HG02852 (cell line): ENCODE measurements around the gene CCSER1.
"Not testable (repeated sequence)": the region's sequence is repeated elsewhere in the genome, so short reads cannot be mapped to it uniquely, and the experiment has no call there.

Source experiments
- ATAC-seq: cut with Tn5 transposase; IDR thresholded peaks from one replicate; pipeline ENCODE4 v1.9.1; 2021; ENCODE audit warnings: mild to moderate bottlenecking, moderate library complexity; ENCODE audit not compliant: unreplicated experiment

The CCSER1 gene

GRCh38 chr4:91447168-91447567 is 1320.0 kb downstream of the CCSER1 start:
- no peak for ATAC-seq

GRCh38 chr4:91448668-91449330 is 1321.6 kb downstream of the CCSER1 start:
- no peak for ATAC-seq

DNA sequence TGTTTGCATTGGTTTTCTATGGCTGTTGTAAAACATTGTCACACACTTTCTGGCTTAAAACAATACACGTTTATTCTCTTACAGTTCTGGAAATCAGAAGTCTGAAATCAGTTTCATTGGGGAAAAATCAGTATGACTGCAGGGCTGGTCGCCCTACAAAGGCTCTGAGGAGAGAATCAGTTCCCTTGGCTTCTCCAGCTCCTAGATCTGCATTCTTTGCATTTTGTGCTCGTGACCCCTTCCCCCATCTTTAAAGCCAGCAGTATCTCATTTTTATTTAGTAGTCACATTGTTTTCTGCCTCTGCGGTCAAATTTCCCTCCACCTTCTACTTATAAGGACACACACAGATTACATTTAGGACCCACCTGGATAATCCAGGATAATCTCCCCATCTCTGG is 1326.9 kb downstream of the CCSER1 start:
- no peak for ATAC-seq

GRCh38 chr4:91462566-91462965 is 1335.4 kb downstream of the CCSER1 start:
- not testable (repeated sequence) for ATAC-seq

DNA sequence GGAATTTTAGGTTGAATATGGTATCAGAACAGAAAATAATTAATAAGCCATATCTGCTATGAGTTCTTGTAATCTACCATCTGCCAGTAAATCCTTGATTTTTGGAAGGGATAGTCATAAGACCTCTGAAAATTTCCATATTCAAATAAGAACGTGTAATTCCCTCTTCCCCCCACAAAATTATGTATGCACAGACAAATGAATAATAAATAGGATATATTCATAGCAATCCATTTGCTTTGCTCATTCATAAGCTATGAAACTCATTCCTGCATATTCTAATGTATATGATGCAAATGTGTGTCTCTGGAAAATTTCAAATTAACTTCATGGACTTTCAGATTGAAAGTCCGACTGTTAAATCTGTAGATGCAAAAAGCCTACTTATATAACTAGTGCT is 1343.5 kb downstream of the CCSER1 start:
- ATAC-seq: no peak

GRCh38 chr4:91471280-91471679 is 1344.1 kb downstream of the CCSER1 start:
- ATAC-seq: no peak

DNA sequence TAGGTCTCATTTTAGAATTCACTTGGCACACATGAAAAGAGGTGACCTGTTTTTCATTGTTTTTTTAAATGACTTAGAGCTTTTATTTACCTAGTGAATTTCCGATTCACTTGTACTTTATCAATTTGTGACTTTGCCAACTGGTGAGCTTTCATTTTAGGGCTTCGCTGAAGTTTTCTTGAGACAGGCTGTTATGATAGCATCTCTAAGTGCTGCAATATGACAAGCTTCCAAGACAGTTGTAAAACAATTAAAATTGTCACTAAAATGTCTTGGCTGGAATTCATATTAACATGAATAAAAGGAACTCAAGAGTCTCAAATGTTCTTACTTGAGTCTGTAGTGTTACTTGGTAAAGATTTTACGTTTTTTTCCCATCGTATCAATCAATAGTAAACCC is 1344.9 kb downstream of the CCSER1 start:
- no peak for ATAC-seq

DNA sequence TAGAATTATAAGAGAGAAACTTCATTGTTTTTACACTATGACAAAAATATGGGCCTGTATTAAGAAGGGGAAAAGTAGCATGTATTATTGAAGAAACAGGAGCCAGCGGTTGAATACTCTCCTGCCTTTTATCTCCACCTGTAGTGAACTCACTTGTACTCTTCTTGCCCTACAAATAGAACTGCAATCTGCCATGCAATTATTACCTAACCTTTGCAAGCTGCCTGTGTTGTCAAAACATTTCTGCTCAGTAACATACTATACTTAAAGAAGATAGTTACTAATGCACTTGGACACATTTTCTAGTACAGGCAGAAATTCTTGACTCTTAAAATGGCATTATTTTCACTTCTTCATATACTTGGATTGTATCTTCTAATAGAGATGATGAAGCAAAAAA is 1358.2 kb downstream of the CCSER1 start:
- no peak for ATAC-seq

- ATAC-seq: no peak
These were observed 1361.8 kb downstream of the CCSER1 start for GRCh38 chr4:91488946-91489345.

- ATAC-seq: peak; percentile 52
These were observed 1370.7 kb downstream of the CCSER1 start for GRCh38 chr4:91497892-91498291.

DNA sequence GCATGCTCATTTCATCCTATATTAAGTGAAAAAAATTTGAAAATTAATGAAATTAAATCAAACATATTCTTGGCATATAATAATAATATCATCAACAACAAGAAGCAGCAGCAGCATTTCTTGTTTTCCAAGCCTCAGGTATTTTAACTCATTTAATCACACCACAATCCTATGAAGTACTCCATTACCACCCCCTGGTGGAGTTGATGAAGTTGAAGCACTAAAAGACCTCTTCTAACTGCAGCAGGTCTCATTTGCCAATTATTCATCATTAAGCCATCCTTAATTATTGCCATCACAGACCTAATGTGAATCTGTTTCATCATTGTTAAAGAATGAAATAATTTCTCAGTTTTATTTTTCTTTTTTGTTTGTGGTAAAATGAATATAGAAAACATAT is 1375.2 kb downstream of the CCSER1 start:
- no peak for ATAC-seq

GRCh38 chr4:91513326-91513725 is 1386.1 kb downstream of the CCSER1 start:
- ATAC-seq: no peak

- ATAC-seq: no peak
These were observed 1392.0 kb downstream of the CCSER1 start for GRCh38 chr4:91519155-91519554.

GRCh38 chr4:91525621-91526020 is 1398.4 kb downstream of the CCSER1 start:
- ATAC-seq: no peak

DNA sequence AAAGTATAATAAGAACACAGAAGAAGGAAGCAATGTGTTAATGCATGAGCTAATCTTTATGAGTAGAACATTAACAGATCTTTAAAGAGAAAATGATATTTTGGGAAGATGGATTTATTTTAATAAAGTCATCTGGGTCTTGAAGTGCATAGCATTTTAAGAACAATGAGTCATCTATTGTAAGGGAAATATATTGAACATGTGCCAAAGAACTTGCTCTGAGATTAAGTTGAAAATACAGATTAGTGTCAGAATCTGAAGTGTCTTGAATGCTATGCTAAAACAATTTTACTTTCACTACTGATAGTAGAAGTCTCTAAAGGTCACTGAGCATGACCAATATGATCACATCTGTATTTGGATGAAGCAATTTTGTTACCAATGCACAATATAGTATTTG is 1399.9 kb downstream of the CCSER1 start:
- ATAC-seq: no peak

DNA sequence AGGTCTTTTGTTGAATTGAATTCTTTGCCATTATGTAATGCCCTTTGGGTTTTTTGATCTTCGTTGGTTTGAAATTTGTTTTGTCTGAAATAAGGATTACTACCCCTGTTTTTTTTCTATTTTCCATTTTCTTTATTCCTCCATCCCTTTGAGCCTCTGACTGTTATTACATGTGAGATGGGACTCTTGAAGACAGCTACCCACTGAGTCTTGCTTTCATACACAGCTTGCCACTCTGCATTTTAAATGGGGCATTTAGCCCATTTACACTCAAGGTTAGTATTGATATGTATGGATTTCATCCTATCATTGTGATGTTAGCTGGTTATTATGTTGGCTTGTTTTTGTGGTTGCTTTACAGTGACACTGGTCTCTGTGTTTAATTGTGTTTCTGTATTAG is 1440.4 kb downstream of the CCSER1 start:
- no peak for ATAC-seq

DNA sequence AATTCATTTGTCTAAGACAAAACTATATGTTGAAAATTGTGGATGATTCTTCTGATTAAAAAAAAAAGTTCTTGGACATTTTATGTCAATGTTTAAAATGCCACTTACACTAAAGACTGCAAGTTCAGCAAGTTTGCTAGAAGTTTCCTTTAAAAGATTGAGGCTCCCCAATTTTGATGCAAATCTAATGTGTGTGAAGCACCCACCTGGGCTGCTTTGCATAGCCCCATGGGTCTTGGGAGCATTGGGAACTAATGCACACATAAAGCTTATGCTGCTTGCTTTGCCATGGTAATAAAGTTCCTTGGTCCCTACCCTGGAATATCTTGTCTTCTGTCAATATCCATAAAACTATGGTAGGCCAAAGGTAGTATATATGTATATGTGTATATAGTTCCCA is 1450.7 kb downstream of the CCSER1 start:
- ATAC-seq: no peak

GRCh38 chr4:91590260-91590659 is 1463.1 kb downstream of the CCSER1 start:
- ATAC-seq: no peak

- ATAC-seq: no peak
These were observed 1464.9 kb downstream of the CCSER1 start for GRCh38 chr4:91592125-91592524.

GRCh38 chr4:91596718-91597117 is 1469.5 kb downstream of the CCSER1 start:
- ATAC-seq: no peak

GRCh38 chr4:91598696-91599095 is 1471.5 kb downstream of the CCSER1 start:
- no peak for ATAC-seq

- ATAC-seq: no peak
These were observed 1473.1 kb downstream of the CCSER1 start for GRCh38 chr4:91600301-91600700.

GRCh38 chr4:91601401-91601800 is 1474.2 kb downstream of the CCSER1 start:
- no peak for ATAC-seq
